ENCODE data around the gene EXOC3L4. TPM values are rescaled to one million over a fixed set of nuclear protein-coding genes. Genes with fewer than 3 reads are reported as not detected.

EXOC3L4 gene
- total RNA-seq, 1 experiment from 2014 or later = 1.4 TPM

DNA sequence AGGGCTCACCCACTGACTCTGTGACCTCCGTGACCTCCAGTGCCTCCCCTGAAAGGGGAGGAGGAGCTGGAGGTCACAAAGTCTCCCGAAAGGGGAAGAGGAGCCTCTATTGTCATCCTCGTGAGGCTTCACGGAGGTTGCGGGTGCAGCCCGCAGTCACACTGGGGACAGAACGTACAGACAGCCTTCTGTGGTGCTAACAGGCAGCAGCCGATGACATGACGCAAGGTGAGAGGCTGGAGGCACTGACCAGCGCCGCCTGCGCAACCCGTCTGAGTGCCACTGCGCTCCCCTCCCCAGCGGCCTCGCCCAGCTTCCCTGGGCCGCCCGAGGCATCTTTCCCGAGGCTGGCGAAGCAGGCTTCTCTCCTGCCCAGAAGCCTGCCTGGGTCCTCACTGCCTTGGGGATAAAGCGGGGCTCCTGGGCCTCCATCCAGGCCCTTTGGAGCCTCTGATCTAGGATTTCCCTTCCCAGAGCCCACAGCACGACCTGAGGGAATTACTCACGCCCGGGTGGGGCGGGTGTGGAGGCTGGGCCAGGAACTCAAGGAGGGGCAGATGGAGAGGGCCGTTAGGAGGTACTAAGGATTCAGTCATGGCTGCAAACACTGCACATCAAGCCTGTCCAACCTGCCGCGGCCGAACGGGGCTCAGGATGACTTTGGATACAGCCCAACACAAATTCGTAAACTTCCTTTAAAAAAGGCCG lies 22.8 kb upstream of the EXOC3L4 start:
- Histone ChIP-seq H3K4me3 (ENCODE audit: low read length) (no peak overlapping the region; the same call in 1 of the 2 replicates), H3K36me3 (ENCODE audit: low read depth, low read length) (no peaks in the 10 kb centered on the region), H3K27ac (ENCODE audit: low read length) (peak overlapping the region; percentile 61), H3K4me2 (ENCODE audit: low read length) (peak overlapping the region; percentile 66), H3F3A (ENCODE audit: low read length, unreplicated experiment) (no peaks in the 10 kb centered on the region), H3K27me3 (ENCODE audit: low read length) (no peaks in the 10 kb centered on the region), H3K4me1 (ENCODE audit: insufficient read depth, low read length) (peaks cover 43% of the 10 kb centered on the region), H3K9ac (ENCODE audit: low read length) (peak overlapping the region; percentile 30; the same call in 1 of the 2 replicates), H3K9me2 (replicated peaks; ENCODE audit: low read length) (no peaks in the 10 kb centered on the region), H3K9me3 (ENCODE audit: low read length) (no peaks in the 10 kb centered on the region), H4K20me1 (ENCODE audit: low read length) (no peaks in the 10 kb centered on the region), H2AFZ (ENCODE audit: low read length) (peak overlapping the region; percentile 59), H3K79me2 (ENCODE audit: low read length) (no peaks in the 10 kb centered on the region)
- CTCF ChIA-PET = no interaction called here
- TF ChIP-seq EZH2 (IDR thresholded peaks at IDR 0.05; ENCODE audit: low read length, unreplicated experiment) = no peak
- TF ChIP-seq, protein P1, sequence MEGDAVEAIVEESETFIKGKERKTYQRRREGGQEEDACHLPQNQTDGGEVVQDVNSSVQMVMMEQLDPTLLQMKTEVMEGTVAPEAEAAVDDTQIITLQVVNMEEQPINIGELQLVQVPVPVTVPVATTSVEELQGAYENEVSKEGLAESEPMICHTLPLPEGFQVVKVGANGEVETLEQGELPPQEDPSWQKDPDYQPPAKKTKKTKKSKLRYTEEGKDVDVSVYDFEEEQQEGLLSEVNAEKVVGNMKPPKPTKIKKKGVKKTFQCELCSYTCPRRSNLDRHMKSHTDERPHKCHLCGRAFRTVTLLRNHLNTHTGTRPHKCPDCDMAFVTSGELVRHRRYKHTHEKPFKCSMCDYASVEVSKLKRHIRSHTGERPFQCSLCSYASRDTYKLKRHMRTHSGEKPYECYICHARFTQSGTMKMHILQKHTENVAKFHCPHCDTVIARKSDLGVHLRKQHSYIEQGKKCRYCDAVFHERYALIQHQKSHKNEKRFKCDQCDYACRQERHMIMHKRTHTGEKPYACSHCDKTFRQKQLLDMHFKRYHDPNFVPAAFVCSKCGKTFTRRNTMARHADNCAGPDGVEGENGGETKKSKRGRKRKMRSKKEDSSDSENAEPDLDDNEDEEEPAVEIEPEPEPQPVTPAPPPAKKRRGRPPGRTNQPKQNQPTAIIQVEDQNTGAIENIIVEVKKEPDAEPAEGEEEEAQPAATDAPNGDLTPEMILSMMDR (conservative IDR thresholded peaks at IDR 0.05; ENCODE audit: low read depth, low read length) = no peak
- TF ChIP-seq EZH2phosphoT487 (IDR thresholded peaks at IDR 0.05; ENCODE audit: borderline replicate concordance, low read length) = no peak
- ATAC-seq (peak; percentile 51), DNase-seq (peak; percentile 73)
- intact Hi-C loops (cut with micrococcal nuclease) = loop anchor here (5.0 kb wide), 1 partner anchor 39 kb away; no protein-coding TSS in a partner anchor
- POLR2A ChIA-PET (ENCODE audit: unreplicated experiment) = no interaction called here
- no TSS peak for BruUV-seq (replicated peaks)

DNA sequence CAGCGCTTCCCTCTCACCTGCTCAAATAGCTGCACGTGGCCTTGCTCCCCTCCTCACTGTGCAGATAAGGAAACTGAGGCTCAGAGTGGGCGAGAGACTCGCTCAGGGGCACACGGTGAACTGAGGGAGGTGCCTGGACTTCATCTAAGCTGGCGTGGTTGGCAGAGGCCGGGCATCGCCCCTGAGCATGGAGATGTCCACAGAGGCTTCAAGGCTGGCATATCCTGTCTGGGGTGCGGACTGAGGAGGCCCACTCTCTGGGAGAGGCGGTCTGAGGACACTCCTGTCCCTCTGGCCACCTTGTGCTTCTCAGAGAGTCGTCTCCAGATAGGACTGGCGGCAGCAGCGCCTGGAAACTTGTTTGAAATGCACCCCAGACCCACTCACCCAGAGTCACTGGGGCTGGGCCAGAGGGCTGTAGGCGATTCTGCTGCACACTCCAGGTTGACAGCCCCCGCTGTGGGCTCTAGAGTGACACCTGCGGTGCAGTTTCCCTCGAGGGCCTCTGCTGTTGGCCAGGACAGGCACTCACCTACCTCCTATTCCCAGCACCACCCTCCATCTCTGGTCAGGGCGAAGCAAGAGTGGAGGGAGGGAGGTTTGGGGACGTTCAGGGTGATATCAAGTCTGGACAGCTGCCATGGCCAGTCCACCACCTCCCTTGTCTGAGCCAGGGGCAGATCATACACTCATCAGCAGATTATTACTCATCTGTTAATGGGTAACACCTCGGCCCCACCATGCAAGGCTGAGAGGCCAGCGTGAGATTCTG lies 21.7 kb upstream of the EXOC3L4 start:
- H3K9me3 ChIP-seq (ENCODE audit: low read length) = no peaks in the 10 kb centered on the region
- no peaks in the 10 kb centered on the region for H3K27me3 ChIP-seq (ENCODE audit: low read length)
- no peak overlapping the region for H3K27ac ChIP-seq (ENCODE audit: low read length)
- H2AFZ ChIP-seq (ENCODE audit: low read length) = no peak overlapping the region
- H3K9me2 ChIP-seq (replicated peaks; ENCODE audit: low read length) = no peaks in the 10 kb centered on the region
- H3K4me2 ChIP-seq (ENCODE audit: low read length) = no peak overlapping the region
- DNase-seq (no peak), ATAC-seq (no peak)
- TF ChIP-seq, protein P1 (conservative IDR thresholded peaks at IDR 0.05; ENCODE audit: low read depth, low read length) = no peak
- TF ChIP-seq EZH2phosphoT487 (IDR thresholded peaks at IDR 0.05; ENCODE audit: borderline replicate concordance, low read length) (no peak), EZH2 (IDR thresholded peaks at IDR 0.05; ENCODE audit: low read length, unreplicated experiment) (no peak)
- BruUV-seq (replicated peaks) = no TSS peak
- H4K20me1 ChIP-seq (ENCODE audit: low read length) = no peaks in the 10 kb centered on the region
- no peak overlapping the region for H3K9ac ChIP-seq (ENCODE audit: low read length)
- no peaks in the 10 kb centered on the region for H3F3A ChIP-seq (ENCODE audit: low read length, unreplicated experiment)
- no peaks in the 10 kb centered on the region for H3K79me2 ChIP-seq (ENCODE audit: low read length)
- intact Hi-C loops (cut with micrococcal nuclease) = loop anchor here (5.0 kb wide), 1 partner anchor 40 kb away; no protein-coding TSS in a partner anchor
- H3K4me1 ChIP-seq (ENCODE audit: insufficient read depth, low read length) = peaks cover 33% of the 10 kb centered on the region
- ChIA-PET POLR2A (ENCODE audit: unreplicated experiment) (no interaction called here), CTCF (no interaction called here)
- no peaks in the 10 kb centered on the region for H3K36me3 ChIP-seq (ENCODE audit: low read depth, low read length)
- no peak overlapping the region for H3K4me3 ChIP-seq (ENCODE audit: low read length)
